ENCODE data around the gene EIF4B.

Gene EIF4B

DNA sequence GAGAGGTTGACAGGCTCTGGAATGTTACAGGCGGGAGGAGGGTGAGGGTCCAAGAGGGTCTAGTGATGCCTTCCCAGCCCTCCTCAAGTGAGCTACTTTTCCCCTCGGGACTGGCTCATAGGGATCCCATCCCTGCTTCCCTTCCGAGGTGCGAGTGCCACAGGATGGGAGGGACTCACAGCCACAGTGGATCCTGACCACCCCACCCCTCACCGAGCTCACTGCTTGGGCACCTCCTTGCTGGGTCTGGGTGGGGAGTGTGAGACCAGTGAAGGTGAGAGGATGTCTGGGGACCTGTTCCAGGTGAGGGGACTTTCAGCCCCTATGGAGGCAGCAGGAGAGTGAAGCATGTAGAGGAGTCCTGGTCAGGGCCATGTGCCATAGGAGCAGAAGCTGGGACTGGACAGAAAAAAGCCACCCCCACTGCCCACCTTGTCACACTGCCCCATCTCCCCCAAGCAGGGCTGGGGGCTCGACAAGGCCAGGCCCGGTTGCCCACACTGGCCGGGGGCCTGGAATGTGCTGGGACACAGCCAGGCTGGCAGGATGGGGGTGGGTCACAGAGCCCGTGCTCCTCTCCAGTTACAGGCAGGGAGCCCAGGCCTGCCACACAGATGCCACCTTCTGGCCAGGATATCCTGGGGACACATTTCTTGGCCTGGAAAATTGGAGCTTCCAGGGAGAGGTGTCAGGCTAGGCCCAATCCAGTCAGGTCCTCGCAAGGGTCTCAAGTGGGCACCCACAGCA, 42.0 kb downstream of the EIF4B start:
- Histone ChIP-seq H3K9me3 (ENCODE audit: control insufficient read depth, insufficient read depth, low read length) (no peaks in the 10 kb centered on the region), H3K9ac (ENCODE audit: low read depth, low read length) (no peak overlapping the region), H3K4me1 (ENCODE audit: control insufficient read depth, insufficient read depth, low read length) (peaks cover 46% of the 10 kb centered on the region), H3K27me3 (ENCODE audit: control insufficient read depth, insufficient read depth, low read length) (peaks cover 18% of the 10 kb centered on the region), H3K36me3 (ENCODE audit: control insufficient read depth, insufficient read depth, low read length) (peaks cover 4% of the 10 kb centered on the region), H3K4me3 (ENCODE audit: low read depth, low read length) (peak overlapping the region; percentile 49)

DNA sequence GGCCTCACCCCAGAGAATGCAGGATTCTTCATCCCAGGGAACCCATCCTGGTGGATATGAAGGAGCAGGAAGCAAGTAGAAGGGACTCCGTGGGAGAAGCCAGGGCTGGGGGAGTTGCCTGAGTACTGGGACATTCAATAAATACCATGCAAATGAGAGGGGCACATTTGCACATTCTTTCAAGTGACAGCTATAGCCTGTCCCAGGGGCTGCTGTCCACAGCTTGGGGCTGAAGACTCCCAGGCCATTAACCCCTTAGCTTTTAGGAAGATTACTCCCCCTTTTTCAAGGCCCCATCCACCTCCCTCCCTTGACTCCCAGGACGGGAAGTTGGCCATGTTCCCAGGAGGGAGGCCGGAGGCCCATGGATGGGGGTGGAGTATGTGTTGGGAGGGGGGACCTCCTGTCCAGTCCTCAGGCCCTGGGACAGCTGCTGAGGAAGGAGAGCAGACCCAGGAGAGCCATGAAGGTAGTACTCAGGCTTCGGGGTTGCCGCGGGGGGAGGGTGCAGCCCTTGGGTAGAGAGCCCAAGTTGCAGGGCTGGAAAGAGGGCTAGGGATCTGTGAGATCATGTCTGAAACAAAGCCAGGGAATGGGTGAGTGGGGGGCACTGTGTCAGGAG, 42.6 kb downstream of the EIF4B start:
- H3K36me3 ChIP-seq (ENCODE audit: control insufficient read depth, insufficient read depth, low read length) = peaks cover 4% of the 10 kb centered on the region
- H3K9ac ChIP-seq (ENCODE audit: low read depth, low read length) = no peak overlapping the region
- peaks cover 18% of the 10 kb centered on the region for H3K27me3 ChIP-seq (ENCODE audit: control insufficient read depth, insufficient read depth, low read length)
- peaks cover 45% of the 10 kb centered on the region for H3K4me1 ChIP-seq (ENCODE audit: control insufficient read depth, insufficient read depth, low read length)
- H3K4me3 ChIP-seq (ENCODE audit: low read depth, low read length) = peak overlapping the region; percentile 49
- H3K9me3 ChIP-seq (ENCODE audit: control insufficient read depth, insufficient read depth, low read length) = no peaks in the 10 kb centered on the region

- Histone ChIP-seq H3K9me3 (ENCODE audit: control insufficient read depth, insufficient read depth, low read length) (no peaks in the 10 kb centered on the region), H3K27me3 (ENCODE audit: control insufficient read depth, insufficient read depth, low read length) (peaks cover 14% of the 10 kb centered on the region), H3K4me1 (ENCODE audit: control insufficient read depth, insufficient read depth, low read length) (peaks cover 38% of the 10 kb centered on the region), H3K36me3 (ENCODE audit: control insufficient read depth, insufficient read depth, low read length) (peaks cover 4% of the 10 kb centered on the region), H3K9ac (ENCODE audit: low read depth, low read length) (no peak within 1 kb of the TSS), H3K4me3 (ENCODE audit: low read depth, low read length) (peak within 1 kb of the TSS; percentile 49)
Observed at GRCh38 chr12:53049571-53050318, 43.5 kb downstream of the EIF4B start, which contains the start of gene TNS2. Gene TNS2, plus strand, starts transcription at chr12:53050065. Its CDS starts 121 bp downstream, at chr12:53050186.

DNA sequence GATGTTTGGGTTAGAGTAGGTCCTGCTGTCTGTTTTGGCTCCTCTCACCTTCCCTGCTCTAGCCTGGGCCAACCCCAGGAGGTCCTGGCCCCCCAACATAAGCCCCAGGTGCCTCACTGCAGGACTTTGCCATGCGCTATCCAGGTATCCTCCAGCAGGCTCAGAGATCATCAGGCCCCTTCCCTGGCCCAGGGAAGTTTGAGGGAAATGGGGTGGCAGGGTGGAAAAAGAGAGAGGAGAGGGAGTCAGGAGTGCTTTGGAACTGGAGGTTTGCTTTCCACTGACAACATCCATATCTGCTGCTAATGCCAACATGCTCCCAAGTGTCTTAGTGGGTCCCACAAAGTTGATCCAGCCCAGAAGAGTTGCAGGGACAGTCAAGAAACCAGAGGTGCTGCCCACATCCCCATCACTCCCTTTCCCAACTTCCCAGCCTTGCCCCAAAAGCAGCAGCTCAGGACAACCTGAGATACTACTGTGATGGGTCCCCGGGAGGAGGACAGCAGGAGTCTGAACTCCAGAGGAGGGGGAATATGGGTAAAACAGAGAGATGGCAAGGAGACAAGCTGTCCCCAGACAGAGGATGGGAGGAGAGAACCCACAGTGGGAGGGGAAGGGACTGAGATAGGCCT, 44.3 kb downstream of the EIF4B start:
- H3K4me3 ChIP-seq (ENCODE audit: low read depth, low read length) = peak overlapping the region; percentile 49
- no peak overlapping the region for H3K9ac ChIP-seq (ENCODE audit: low read depth, low read length)
- peaks cover 4% of the 10 kb centered on the region for H3K36me3 ChIP-seq (ENCODE audit: control insufficient read depth, insufficient read depth, low read length)
- no peaks in the 10 kb centered on the region for H3K9me3 ChIP-seq (ENCODE audit: control insufficient read depth, insufficient read depth, low read length)
- H3K4me1 ChIP-seq (ENCODE audit: control insufficient read depth, insufficient read depth, low read length) = peaks cover 36% of the 10 kb centered on the region
- H3K27me3 ChIP-seq (ENCODE audit: control insufficient read depth, insufficient read depth, low read length) = peaks cover 8% of the 10 kb centered on the region

DNA sequence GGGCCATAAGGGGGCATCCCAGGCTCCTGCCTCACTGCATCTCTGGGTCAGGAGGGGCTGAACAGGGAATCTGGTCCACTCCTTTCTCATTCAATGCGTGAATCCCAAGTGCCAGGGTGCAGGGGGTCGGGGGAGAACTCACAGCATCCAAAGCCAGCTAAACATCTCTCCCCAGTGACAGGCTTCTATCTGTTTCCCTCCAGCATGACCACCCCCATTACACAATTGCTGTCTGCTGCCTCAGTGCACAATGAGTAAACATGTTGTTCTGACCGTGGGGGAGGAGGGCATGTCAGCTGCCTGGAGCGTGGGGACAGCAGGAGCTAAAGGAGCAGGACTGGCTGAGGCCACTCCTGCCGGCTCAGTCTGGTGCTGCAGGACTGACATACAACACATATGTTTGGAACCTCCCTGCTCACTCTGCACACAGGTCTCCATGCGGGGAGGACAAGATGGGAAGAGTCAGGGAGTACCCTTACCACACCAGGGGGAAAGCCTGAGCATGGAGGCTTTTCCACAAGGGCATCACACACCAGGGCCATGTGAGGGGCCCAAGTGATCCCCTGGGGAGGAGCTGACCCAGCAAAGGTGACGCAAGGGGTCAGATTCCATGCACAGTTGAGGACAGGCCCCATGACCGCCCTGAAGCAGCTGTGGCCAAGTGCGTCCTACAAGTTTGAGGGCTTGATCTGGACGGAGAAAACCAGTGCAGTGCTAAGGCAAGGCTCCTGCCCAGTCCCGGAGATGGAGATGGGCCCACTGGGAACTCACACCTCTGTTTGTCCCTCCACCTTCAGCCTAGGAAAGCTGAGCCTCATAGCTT, 45.0 kb downstream of the EIF4B start:
- H3K9me3 ChIP-seq (ENCODE audit: control insufficient read depth, insufficient read depth, low read length) = no peaks in the 10 kb centered on the region
- peaks cover 4% of the 10 kb centered on the region for H3K36me3 ChIP-seq (ENCODE audit: control insufficient read depth, insufficient read depth, low read length)
- no peak overlapping the region for H3K9ac ChIP-seq (ENCODE audit: low read depth, low read length)
- peaks cover 30% of the 10 kb centered on the region for H3K4me1 ChIP-seq (ENCODE audit: control insufficient read depth, insufficient read depth, low read length)
- no peak overlapping the region for H3K4me3 ChIP-seq (ENCODE audit: low read depth, low read length)
- H3K27me3 ChIP-seq (ENCODE audit: control insufficient read depth, insufficient read depth, low read length) = peaks cover 2% of the 10 kb centered on the region

- no peaks in the 10 kb centered on the region for H3K9me3 ChIP-seq (ENCODE audit: control insufficient read depth, insufficient read depth, low read length)
- H3K4me3 ChIP-seq (ENCODE audit: low read depth, low read length) = no peak overlapping the region
- H3K9ac ChIP-seq (ENCODE audit: low read depth, low read length) = no peak overlapping the region
- H3K36me3 ChIP-seq (ENCODE audit: control insufficient read depth, insufficient read depth, low read length) = peaks cover 4% of the 10 kb centered on the region
- peaks cover 27% of the 10 kb centered on the region for H3K4me1 ChIP-seq (ENCODE audit: control insufficient read depth, insufficient read depth, low read length)
- peaks cover 2% of the 10 kb centered on the region for H3K27me3 ChIP-seq (ENCODE audit: control insufficient read depth, insufficient read depth, low read length)
Observed at GRCh38 chr12:53051881-53052412, 45.7 kb downstream of the EIF4B start.

GRCh38 chr12:53052419-53053217, 46.4 kb downstream of the EIF4B start:
- peaks cover 4% of the 10 kb centered on the region for H3K36me3 ChIP-seq (ENCODE audit: control insufficient read depth, insufficient read depth, low read length)
- no peak overlapping the region for H3K4me3 ChIP-seq (ENCODE audit: low read depth, low read length)
- H3K27me3 ChIP-seq (ENCODE audit: control insufficient read depth, insufficient read depth, low read length) = peaks cover 4% of the 10 kb centered on the region
- peaks cover 27% of the 10 kb centered on the region for H3K4me1 ChIP-seq (ENCODE audit: control insufficient read depth, insufficient read depth, low read length)
- no peaks in the 10 kb centered on the region for H3K9me3 ChIP-seq (ENCODE audit: control insufficient read depth, insufficient read depth, low read length)
- H3K9ac ChIP-seq (ENCODE audit: low read depth, low read length) = no peak overlapping the region

DNA sequence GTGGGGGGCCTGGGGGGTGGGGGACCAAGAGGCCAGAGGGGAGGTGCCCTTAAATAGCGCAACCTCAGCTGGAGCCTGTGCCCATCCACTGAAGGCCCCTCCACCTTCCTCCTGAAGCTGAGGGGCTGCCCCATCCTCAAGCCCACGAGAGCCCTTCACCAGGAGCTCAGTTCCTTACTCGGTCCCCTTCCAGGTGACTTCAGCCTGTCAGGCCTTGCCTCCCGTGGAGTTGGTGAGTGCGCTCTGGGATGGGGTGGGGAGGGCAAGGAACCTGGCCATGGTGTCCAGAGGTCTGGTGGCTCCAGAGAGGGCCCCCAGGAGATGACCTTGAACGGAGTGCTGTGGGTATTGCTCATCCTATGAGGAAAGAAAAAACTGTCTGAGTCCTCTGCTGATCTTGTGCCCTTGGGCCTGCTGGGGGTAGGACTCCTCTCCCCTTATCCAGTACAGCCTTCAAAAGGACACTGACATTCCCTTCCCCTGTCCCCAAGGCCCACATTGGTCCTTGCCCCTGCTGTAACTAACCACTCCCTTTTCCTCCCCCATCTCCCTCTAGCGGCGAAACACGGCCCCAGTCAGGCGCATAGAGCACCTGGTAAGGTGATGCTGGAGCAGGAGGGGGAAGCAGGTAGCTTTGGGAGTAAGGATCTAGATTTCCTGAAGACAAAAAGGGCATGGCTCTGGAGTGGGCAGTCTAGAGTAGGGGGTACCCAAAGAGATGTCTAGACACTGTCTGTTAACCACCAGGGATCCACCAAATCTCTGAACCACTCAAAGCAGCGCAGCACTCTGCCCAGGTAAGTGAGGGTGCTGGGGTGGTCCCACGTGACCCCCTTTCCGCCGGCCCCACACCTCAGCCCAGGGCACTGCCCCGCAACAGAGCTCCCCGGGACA, 47.2 kb downstream of the EIF4B start:
- Histone ChIP-seq H3K36me3 (ENCODE audit: control insufficient read depth, insufficient read depth, low read length) (peaks cover 4% of the 10 kb centered on the region), H3K9ac (ENCODE audit: low read depth, low read length) (no peak overlapping the region), H3K27me3 (ENCODE audit: control insufficient read depth, insufficient read depth, low read length) (peaks cover 5% of the 10 kb centered on the region), H3K9me3 (ENCODE audit: control insufficient read depth, insufficient read depth, low read length) (no peaks in the 10 kb centered on the region), H3K4me3 (ENCODE audit: low read depth, low read length) (peak overlapping the region; percentile 86), H3K4me1 (ENCODE audit: control insufficient read depth, insufficient read depth, low read length) (peaks cover 23% of the 10 kb centered on the region)

- Histone ChIP-seq H3K27me3 (ENCODE audit: control insufficient read depth, insufficient read depth, low read length) (peaks cover 5% of the 10 kb centered on the region), H3K9ac (ENCODE audit: low read depth, low read length) (peak overlapping the region; percentile 47), H3K4me1 (ENCODE audit: control insufficient read depth, insufficient read depth, low read length) (peaks cover 15% of the 10 kb centered on the region), H3K9me3 (ENCODE audit: control insufficient read depth, insufficient read depth, low read length) (no peaks in the 10 kb centered on the region), H3K36me3 (ENCODE audit: control insufficient read depth, insufficient read depth, low read length) (peaks cover 4% of the 10 kb centered on the region), H3K4me3 (ENCODE audit: low read depth, low read length) (peak overlapping the region; percentile 86)
Observed at GRCh38 chr12:53054112-53054878, 48.0 kb downstream of the EIF4B start.

Data from iPS-15b (cell line).